CD4-positive, alpha-beta T cell treated with Interleukin-17A for 4 hours (primary cell): ENCODE measurements around the gene AOC3.
"Not testable (repeated sequence)": the region's sequence is repeated elsewhere in the genome, so short reads cannot be mapped to it uniquely, and the experiment has no call there.

Experiments
- DNase-seq: peaks from one replicate; pipeline ENCODE4 v3.0.0-alpha.2; 2020; ENCODE audit warnings: mixed read lengths

The AOC3 gene

DNA sequence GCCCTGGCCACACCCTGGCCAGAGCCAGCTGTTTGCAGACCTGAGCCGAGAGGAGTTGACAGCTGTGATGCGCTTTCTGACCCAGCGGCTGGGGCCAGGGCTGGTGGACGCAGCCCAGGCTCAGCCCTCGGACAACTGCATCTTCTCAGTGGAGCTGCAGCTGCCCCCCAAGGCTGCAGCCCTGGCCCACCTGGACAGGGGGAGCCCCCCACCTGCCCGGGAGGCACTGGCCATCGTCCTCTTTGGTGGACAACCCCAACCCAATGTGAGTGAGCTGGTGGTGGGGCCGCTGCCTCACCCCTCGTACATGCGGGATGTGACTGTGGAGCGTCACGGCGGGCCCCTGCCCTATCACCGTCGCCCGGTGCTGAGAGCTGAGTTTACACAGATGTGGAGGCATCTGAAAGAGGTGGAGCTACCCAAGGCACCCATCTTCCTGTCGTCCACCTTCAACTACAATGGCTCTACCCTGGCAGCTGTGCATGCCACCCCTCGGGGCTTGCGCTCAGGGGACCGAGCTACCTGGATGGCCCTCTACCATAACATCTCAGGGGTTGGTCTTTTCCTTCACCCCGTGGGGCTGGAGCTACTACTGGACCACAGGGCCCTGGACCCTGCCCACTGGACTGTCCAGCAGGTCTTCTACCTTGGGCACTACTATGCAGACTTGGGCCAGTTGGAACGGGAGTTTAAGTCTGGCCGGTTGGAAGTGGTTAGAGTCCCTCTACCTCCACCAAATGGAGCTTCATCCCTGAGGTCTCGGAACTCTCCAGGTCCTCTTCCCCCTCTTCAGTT lies 6.0 kb upstream of the AOC3 start:
- DNase-seq: no peak

DNA sequence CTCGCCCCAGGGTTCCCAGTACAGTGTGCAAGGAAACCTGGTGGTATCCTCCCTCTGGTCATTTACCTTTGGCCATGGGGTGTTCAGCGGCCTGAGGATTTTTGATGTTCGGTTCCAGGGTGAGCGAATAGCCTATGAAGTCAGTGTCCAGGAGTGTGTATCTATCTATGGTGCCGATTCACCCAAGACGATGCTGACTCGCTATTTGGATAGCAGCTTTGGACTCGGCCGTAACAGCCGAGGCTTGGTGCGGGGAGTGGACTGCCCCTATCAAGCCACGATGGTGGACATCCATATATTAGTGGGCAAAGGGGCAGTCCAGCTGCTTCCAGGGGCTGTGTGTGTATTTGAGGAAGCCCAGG lies 5.5 kb upstream of the AOC3 start:
- DNase-seq: no peak

DNA sequence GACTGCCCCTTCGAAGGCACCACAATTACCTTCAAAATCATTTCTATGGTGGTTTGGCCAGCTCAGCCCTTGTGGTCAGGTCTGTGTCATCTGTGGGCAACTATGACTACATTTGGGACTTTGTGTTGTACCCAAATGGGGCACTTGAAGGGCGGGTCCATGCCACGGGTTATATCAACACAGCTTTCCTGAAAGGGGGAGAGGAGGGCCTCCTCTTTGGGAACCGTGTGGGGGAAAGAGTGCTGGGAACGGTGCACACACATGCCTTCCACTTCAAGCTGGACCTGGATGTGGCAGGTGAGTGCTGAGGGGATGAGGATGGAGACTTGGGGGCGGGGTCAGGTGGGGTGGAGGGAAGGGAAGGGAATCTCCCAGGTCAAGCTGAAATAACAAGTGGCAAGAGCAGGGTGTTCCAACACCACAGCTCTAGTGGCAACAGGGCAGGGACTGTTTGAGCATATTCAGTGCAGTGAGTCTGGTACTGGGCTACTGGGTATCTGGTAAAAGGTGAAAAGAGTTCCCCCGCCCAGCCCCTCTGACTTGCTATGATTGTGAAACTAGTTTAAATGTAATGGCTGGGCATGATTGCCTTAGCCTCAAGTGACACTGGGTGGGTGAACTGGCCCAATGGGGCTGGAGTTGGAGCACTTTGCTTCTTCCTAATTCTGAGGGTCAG lies 4.9 kb upstream of the AOC3 start:
- DNase-seq: no peak

DNA sequence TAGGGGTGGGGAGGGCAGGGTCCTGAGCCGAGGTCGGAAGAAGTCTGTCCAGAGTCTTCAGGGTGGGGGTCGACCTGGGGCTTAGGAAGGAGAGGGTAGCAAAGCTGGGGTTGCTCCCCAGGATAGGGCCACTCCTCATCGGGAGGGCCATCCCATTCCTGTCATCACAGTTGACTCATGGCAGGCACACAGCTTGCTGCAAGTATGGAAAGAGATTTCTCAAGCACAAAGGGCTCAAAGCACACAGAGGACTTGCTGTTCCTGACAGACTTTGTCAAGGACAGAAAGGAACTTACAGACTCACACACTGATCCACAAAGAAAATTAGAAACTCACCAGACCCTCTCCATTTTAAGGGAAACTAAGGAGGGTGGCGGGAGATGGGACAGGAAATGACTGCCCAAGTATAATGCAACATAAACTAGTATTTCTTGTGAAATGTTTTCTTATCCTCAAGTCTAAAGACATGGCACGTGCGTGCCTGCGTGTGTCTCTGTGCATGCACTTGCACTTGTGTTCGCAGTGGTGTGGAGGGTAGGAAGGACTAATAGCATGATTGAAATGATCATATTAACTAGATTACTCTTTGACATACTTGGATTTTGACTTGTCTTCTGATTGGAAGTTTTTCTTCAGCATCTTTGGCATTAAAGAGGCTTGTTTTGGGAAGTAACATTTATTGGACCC lies 4.3 kb upstream of the AOC3 start:
- no peak for DNase-seq

DNA sequence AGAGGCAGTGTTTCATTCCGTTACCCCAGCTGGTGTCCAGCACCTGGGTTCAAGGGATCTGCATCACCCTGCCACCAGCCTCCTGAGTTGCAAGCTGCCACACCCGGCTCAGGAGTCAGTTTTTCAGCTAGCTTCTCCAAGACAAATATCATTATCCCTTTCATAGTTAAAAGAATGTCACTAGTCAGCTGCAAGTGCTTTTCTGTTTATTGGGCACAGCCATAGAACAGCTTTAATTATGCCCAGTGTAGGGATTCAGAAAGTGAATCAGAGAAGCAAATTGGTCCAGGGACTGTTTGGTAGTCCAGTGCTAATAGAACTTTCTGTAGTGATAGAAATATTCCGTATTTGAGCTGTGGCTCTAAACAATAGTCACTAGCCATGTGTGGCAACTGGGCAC lies 2.9 kb upstream of the AOC3 start:
- DNase-seq: no peak

DNA sequence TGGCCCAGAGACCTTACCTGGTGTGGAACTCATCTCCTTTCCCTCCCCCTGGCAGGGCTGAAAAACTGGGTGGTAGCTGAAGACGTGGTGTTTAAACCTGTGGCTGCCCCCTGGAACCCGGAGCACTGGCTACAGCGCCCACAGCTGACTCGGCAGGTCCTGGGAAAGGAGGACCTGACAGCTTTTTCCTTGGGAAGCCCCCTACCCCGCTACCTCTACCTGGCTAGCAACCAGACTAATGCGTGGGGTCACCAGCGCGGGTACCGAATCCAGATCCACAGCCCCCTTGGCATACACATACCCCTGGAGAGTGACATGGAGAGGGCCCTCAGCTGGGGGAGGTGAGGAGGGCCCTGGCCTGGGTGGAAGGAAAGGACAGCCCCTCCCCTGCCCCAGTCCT lies 2.0 kb upstream of the AOC3 start:
- DNase-seq: no peak

DNA sequence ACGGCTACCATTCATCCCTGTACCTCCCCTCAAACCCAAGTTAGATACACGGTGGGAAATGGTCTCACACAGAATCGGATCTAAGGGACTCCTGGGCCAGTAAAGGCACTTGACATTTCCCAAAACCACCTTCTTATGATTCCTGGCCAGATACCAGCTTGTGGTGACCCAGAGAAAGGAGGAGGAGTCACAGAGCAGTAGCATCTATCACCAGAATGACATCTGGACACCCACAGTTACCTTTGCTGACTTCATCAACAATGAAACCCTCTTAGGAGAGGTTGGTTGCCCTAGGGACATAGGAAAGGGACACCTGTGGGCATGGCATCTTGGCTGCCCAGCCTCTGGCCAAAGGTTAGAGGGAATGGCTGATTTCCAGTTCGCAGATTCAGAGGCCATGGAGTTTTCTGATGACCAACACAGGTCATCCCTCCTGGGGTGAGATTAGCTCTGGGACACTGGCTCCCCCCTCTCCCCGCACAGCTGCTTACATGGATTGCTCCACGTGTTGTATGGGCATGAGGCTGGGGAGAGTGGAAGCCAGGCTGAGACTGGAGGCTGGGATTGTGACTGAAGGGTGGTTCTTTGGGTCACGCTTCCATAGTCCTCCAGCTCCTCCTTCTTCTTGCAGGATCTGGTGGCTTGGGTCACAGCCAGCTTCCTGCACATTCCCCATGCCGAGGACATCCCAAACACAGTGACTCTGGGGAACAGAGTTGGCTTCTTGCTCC lies 1.4 kb upstream of the AOC3 start:
- no peak for DNase-seq

DNA sequence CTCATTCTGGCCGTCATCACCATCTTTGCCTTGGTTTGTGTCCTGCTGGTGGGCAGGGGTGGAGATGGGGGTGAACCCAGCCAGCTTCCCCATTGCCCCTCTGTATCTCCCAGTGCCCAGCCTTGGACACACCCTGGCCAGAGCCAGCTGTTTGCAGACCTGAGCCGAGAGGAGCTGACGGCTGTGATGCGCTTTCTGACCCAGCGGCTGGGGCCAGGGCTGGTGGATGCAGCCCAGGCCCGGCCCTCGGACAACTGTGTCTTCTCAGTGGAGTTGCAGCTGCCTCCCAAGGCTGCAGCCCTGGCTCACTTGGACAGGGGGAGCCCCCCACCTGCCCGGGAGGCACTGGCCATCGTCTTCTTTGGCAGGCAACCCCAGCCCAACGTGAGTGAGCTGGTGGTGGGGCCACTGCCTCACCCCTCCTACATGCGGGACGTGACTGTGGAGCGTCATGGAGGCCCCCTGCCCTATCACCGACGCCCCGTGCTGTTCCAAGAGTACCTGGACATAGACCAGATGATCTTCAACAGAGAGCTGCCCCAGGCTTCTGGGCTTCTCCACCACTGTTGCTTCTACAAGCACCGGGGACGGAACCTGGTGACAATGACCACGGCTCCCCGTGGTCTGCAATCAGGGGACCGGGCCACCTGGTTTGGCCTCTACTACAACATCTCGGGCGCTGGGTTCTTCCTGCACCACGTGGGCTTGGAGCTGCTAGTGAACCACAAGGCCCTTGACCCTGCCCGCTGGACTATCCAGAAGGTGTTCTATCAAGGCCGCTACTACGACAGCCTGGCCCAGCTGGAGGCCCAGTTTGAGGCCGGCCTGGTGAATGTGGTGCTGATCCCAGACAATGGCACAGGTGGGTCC lies 607 bp downstream of the AOC3 start:
- DNase-seq: not testable (repeated sequence)

DNA sequence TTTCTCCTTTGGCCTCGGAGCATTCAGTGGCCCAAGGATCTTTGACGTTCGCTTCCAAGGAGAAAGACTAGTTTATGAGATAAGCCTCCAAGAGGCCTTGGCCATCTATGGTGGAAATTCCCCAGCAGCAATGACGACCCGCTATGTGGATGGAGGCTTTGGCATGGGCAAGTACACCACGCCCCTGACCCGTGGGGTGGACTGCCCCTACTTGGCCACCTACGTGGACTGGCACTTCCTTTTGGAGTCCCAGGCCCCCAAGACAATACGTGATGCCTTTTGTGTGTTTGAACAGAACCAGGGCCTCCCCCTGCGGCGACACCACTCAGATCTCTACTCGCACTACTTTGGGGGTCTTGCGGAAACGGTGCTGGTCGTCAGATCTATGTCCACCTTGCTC lies 1.4 kb downstream of the AOC3 start:
- DNase-seq: no peak

DNA sequence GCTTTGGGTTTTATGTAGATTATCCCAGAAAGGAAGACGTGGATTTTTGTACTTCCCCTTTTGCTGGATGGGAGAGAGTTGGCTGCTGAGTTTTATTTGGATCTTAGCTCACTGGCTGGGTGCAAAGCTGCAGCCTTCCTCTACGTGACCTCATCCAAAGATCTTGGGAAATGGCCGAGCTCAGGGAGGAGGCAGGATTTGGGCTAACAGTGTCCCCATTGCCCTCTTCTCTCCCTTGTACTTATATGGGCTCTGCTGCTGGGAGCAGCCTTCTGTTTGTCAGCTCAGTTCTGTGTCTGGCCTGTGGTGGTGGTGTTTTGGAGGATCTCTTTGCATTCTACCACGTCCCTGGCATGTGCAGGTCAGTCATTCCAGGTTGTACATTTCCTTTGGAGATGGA lies 2.0 kb downstream of the AOC3 start:
- no peak for DNase-seq

DNA sequence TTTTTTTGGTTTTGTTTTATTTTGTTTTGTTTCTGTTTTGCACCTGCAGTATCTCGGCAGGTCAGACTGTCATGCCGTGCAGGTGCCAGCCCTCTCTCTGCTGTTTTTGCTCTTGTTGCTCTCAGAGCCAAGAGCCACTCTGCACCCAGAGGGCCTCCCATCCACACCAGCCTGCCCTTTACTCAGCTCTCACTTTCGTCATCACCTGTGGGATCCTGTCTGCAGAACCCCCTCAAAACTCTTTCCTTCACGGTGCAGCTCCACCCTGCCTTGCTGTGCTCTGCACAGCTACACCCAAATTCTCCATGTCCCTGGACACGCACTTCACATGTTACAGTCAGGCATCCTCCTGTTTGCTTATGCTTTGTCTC lies 2.6 kb downstream of the AOC3 start:
- DNase-seq: no peak

DNA sequence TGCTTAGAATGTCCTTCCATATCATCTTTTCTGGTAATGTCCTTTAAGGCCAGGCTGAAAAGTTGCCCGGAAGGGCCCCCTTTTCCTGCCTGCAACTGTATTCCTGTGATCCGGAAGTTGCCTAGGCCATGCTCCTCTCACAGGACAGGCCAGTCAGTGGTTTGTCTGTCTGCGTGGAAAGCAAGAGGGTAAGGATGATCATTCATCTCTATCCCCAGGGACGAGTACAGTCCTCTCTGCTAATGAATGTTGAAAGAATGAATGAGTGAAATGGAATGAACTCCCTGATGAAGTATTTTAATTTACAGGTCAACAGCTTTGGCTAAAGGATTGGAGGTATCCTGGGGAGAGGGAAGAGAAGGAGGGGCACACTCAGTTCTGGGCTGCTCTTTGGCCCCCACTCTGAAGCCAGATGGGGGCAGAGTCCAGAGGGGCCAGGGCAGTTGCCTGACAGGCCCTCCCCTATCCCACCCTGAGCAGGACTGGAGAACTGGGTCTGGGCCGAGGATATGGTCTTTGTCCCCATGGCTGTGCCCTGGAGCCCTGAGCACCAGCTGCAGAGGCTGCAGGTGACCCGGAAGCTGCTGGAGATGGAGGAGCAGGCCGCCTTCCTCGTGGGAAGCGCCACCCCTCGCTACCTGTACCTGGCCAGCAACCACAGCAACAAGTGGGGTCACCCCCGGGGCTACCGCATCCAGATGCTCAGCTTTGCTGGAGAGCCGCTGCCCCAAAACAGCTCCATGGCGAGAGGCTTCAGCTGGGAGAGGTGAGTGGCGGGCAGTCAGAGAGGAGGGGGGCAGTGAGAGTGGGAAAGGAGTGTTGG lies 3.2 kb downstream of the AOC3 start:
- DNase-seq: no peak

DNA sequence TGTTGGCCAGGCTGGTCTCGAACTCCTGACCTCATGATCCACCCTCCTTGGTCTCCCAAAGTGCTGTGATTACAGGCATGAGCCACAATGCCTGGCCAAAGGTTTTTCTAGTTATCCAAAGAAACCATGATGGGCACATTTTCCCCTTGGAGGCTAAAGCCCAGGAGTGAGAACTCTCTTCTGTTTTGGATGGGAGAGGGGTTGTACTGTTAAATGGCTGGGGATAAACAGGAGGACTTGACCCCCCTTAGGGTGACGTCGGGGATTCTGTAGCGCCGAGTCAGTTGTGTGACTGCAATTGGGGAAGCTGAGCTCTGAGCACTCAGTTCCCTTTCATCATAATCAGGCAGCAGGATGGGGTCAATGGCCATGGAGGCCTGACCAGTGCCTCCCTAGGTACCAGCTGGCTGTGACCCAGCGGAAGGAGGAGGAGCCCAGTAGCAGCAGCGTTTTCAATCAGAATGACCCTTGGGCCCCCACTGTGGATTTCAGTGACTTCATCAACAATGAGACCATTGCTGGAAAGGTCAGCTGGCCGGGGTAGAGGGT lies 4.1 kb downstream of the AOC3 start:
- no peak for DNase-seq

DNA sequence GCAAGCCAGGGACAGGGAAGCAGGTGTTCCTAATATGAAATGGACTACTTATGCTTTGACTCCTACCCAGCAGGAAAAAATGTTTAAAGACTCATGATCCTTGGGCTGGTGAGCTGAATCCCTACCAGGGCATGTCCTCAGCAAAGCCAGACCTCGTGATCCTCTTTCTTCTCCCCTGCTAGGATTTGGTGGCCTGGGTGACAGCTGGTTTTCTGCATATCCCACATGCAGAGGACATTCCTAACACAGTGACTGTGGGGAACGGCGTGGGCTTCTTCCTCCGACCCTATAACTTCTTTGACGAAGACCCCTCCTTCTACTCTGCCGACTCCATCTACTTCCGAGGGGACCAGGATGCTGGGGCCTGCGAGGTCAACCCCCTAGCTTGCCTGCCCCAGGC lies 5.1 kb downstream of the AOC3 start:
- not testable (repeated sequence) for DNase-seq

DNA sequence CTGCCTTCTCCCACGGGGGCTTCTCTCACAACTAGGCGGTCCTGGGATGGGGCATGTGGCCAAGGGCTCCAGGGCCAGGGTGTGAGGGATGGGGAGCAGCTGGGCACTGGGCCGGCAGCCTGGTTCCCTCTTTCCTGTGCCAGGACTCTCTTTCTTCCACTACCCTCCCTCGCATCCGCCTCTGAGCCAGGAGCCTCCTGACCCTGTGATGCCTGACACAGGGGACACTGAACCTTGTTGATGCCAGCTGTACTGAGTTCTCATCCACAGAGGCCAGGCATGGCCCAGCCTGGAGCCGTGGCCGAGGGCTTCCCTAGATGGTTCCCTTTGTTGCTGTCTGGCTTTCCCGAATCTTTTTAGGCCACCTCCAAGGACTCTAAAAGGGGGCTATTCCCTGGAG lies 5.5 kb downstream of the AOC3 start:
- DNase-seq: not testable (repeated sequence)

DNA sequence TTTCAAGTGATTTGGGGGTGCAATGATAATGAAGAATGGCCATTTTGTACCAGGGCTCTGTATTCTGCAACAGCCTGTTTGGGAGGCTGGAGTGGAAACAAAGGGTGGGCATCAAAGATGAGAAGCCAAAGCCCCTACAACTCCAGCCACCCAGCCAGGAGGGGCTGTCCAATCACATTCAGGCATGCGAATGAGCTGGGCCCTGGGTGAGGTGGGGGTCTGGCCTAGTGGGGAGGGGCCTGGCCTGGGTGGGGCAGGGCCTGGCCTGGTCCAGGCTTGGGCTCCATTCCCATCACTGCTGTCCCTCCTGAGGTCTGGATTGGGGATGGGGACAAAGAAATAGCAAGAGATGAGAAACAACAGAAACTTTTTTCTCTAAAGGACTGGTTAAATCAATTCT lies 6.4 kb downstream of the AOC3 start:
- no peak for DNase-seq

DNA sequence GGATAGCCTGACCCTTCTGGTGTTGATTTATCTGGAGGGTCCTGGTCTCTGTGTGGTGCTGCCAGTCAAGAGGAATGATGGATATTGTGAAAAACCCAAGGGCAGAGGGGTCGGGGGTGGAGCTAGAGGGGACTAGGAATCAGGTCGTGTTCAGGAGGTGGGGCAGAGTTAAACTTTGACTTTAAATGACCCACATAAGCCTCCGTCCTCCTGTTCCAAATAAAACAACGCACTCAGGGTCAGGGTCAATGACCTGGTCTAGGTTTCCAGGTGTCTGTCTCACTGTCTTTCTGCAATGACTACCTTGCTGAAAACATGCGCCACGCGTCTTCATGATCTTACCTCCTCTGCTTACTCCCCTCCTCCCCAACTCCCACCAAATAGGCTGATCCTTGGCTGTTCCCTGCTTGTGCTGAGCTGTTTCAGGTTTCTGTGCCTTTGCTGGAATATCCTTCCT lies 14.7 kb downstream of the AOC3 start:
- DNase-seq: no peak

DNA sequence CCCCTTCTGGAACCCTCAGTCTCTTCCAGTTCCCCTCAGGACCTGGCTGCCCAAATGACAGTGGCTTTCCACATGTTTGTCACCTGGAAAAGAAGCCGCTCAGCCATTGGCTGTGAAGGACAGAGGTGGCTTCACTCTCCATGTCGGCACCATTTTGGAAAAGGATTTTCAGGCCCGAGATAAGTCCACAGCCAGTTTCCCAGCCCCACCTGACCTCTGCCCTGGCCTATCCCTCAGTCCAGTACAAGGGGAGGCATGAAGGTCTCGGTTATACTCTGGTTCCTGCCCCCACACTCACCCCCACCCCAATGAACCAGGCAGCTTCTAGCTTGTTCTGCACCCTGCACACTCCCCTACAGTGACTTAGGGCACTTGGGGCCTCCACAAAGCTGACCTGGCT lies 15.2 kb downstream of the AOC3 start:
- no peak for DNase-seq

DNA sequence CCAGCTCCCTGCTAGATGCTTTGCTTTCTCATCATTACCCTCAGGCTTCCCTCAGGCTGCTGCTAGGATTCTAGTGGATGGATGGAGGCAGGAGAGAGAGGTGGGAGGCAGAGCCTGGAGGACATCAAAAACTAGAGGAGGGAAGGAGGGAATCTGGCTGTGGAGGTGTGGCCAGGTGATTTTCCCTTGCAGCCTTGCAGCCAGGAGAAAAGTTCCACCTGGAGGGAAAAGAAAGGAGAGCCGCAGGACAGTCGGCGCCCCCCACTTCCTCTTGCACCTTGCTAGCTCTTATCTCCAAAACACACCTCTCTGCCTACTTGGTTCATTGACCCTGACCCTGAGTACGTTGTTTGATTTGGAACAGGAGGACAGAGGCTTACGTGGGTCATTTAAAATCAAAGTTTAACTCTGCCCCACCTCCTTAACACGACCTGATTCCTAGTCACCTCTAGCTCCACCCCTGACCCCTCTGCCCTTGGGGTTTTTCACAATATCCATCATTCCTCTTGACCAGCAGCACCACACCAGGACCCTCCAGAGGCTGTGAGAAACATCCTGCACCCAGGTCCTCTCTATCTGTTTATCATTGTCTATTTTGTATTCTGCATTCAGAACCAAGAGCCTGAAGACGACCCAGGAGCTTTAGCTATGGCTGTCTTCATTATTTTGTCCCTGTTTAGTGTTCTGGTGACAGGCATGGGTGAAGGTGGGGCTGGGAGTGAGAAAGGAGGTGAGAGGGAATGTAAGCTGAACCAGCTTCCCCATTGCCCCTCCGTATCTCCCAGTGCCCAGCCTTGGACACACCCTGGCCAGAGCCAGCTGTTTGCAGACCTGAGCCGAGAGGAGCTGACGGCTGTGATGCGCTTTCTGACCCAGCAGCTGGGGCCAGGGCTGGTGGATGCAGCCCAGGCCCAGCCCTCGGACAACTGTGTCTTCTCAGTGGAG lies 15.9 kb downstream of the AOC3 start:
- no peak for DNase-seq

DNA sequence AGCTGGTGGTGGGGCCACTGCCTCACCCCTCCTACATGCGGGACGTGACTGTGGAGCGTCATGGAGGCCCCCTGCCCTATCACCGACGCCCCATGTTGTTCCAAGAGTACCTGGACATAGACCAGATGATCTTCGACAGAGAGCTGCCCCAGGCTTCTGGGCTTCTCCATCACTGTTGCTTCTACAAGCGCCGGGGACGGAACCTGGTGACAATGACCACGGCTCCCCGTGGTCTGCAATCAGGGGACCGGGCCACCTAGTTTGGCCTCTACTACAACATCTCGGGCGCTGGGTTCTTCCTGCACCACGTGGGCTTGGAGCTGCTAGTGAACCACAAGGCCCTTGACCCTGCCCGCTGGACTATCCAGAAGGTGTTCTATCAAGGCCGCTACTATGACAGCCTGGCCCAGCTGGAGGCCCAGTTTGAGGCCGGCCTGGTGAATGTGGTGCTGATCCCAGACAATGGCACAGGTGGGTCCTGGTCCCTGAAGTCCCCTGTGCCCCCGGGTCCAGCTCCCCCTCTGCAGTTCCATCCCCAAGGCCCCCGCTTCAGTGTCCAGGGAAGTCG lies 16.8 kb downstream of the AOC3 start:
- not testable (repeated sequence) for DNase-seq
